Stimulated activated naive CD8-positive, alpha-beta T cell treated with anti-CD3 and anti-CD28 coated beads, Interleukin-15, amount 100 ng/mL, for 72 hours (primary cell): ENCODE measurements around the gene PCDHA1.

Source experiments
- ATAC-seq: fragments of 150-1000 bp; cut with Tn5 transposase; 2 replicates; pipeline ENCODE4 v1.10.0; 2021; ENCODE audit warnings: mild to moderate bottlenecking, moderate library complexity
- DNase-seq, 2 donors: peaks; one replicate each; pipeline ENCODE4 v3.0.0; 2021 to 2022
- H3K27ac Mint-ChIP-seq, 2 donors: one replicate each; pipeline ENCODE4 v1.8.0; 2022; ENCODE audit warnings: mild to moderate bottlenecking in 2 of 2, mixed read lengths in 2 of 2, moderate library complexity in 2 of 2
- H3K27me3 Mint-ChIP-seq: one replicate; pipeline ENCODE4 v1.8.0; 2022; ENCODE audit warnings: mixed read lengths
- H3K4me1 Mint-ChIP-seq: one replicate; pipeline ENCODE4 v1.8.0; 2022; ENCODE audit warnings: mild to moderate bottlenecking, mixed read lengths
- H3K4me3 Mint-ChIP-seq, 2 donors: one replicate each; pipeline ENCODE4 v1.8.0; 2022; ENCODE audit warnings: mild to moderate bottlenecking in 2 of 2, mixed read lengths in 2 of 2, moderate library complexity in 1 of 2
- H3K9me3 Mint-ChIP-seq, 2 donors: one replicate each; pipeline ENCODE4 v1.8.0; 2022; ENCODE audit warnings: mixed read lengths in 2 of 2

The PCDHA1 gene

GRCh38 chr5:141003031-141003430 lies 217.1 kb downstream of the PCDHA1 start:
- Mint-ChIP-seq H3K9me3 (no peaks in the 10 kb centered on the region), H3K27me3 (peaks cover 34% of the 10 kb centered on the region), H3K27ac (no peak overlapping the region), H3K4me1 (peaks cover 9% of the 10 kb centered on the region), H3K4me3 (no peak overlapping the region)
- no peak for ATAC-seq
- DNase-seq, result no peak

- H3K27ac Mint-ChIP-seq, result no peak overlapping the region
These were observed 218.1 kb downstream of the PCDHA1 start for GRCh38 chr5:141003791-141004611.

GRCh38 chr5:141007791-141008190 lies 221.9 kb downstream of the PCDHA1 start:
- Mint-ChIP-seq H3K9me3 (no peaks in the 10 kb centered on the region), H3K4me3 (no peak overlapping the region), H3K27ac (no peak overlapping the region), H3K27me3 (peaks cover 25% of the 10 kb centered on the region), H3K4me1 (no peaks in the 10 kb centered on the region)
- no peak for ATAC-seq
- no peak for DNase-seq

More at GRCh38 chr5:141003791-141004611, 218.1 kb downstream of the PCDHA1 start:
- ATAC-seq (no peak), DNase-seq (no peak)
- Mint-ChIP-seq H3K4me1 (peaks cover 9% of the 10 kb centered on the region), H3K4me3 (no peak overlapping the region), H3K27me3 (peaks cover 36% of the 10 kb centered on the region), H3K9me3 (no peaks in the 10 kb centered on the region)

GRCh38 chr5:141010047-141010793 lies 224.3 kb downstream of the PCDHA1 start:
- Mint-ChIP-seq H3K9me3 (no peaks in the 10 kb centered on the region), H3K4me1 (no peaks in the 10 kb centered on the region), H3K4me3 (no peak overlapping the region), H3K27ac (no peak overlapping the region), H3K27me3 (peaks cover 16% of the 10 kb centered on the region)
- DNase-seq, result no peak
- ATAC-seq, result no peak

GRCh38 chr5:141017943-141018342 lies 232.0 kb downstream of the PCDHA1 start:
- Mint-ChIP-seq H3K9me3 (no peaks in the 10 kb centered on the region), H3K4me1 (no peaks in the 10 kb centered on the region), H3K4me3 (no peak overlapping the region), H3K27me3 (no peaks in the 10 kb centered on the region), H3K27ac (no peak overlapping the region)
- ATAC-seq (no peak), DNase-seq (no peak)

GRCh38 chr5:141022384-141022783 lies 236.4 kb downstream of the PCDHA1 start:
- Mint-ChIP-seq H3K4me3 (no peak overlapping the region), H3K27ac (no peak overlapping the region), H3K9me3 (peaks cover 0 to 7% of the 10 kb centered on the region in 2 donors), H3K4me1 (no peaks in the 10 kb centered on the region), H3K27me3 (no peaks in the 10 kb centered on the region)
- no peak for DNase-seq
- no peak for ATAC-seq

- H3K9me3 Mint-ChIP-seq, result no peaks in the 10 kb centered on the region
- no peak for DNase-seq
- no peaks in the 10 kb centered on the region for H3K4me1 Mint-ChIP-seq
- no peaks in the 10 kb centered on the region for H3K27me3 Mint-ChIP-seq
- H3K27ac Mint-ChIP-seq, result no peak overlapping the region
- no peak for ATAC-seq
- no peak overlapping the region for H3K4me3 Mint-ChIP-seq
These were observed 245.1 kb downstream of the PCDHA1 start for GRCh38 chr5:141031006-141031405.

GRCh38 chr5:141032626-141033025 lies 246.7 kb downstream of the PCDHA1 start:
- Mint-ChIP-seq H3K9me3 (no peaks in the 10 kb centered on the region), H3K27me3 (no peaks in the 10 kb centered on the region), H3K27ac (no peak overlapping the region), H3K4me3 (no peak overlapping the region), H3K4me1 (no peaks in the 10 kb centered on the region)
- no peak for DNase-seq
- ATAC-seq, result no peak

- ATAC-seq (no peak), DNase-seq (no peak)
- Mint-ChIP-seq H3K4me1 (no peaks in the 10 kb centered on the region), H3K9me3 (no peaks in the 10 kb centered on the region), H3K27ac (no peak overlapping the region), H3K27me3 (peaks cover under 1% of the 10 kb centered on the region), H3K4me3 (no peak overlapping the region)
These were observed 253.1 kb downstream of the PCDHA1 start for GRCh38 chr5:141039061-141039460.

GRCh38 chr5:141039517-141039916 lies 253.6 kb downstream of the PCDHA1 start:
- H3K27ac Mint-ChIP-seq, result no peak overlapping the region
- H3K9me3 Mint-ChIP-seq, result peaks cover 0 to 3% of the 10 kb centered on the region in 2 donors
- ATAC-seq (no peak), DNase-seq (no peak)
- H3K27me3 Mint-ChIP-seq, result peaks cover 5% of the 10 kb centered on the region
- H3K4me1 Mint-ChIP-seq, result no peaks in the 10 kb centered on the region
- no peak overlapping the region for H3K4me3 Mint-ChIP-seq

- Mint-ChIP-seq H3K9me3 (peaks cover 0 to 4% of the 10 kb centered on the region in 2 donors), H3K27ac (no peak overlapping the region), H3K27me3 (peaks cover 7% of the 10 kb centered on the region), H3K4me3 (no peak overlapping the region), H3K4me1 (no peaks in the 10 kb centered on the region)
- ATAC-seq, result no peak
- no peak for DNase-seq
These were observed 254.3 kb downstream of the PCDHA1 start for GRCh38 chr5:141040093-141040770.

GRCh38 chr5:141040771-141041426 lies 255.0 kb downstream of the PCDHA1 start:
- Mint-ChIP-seq H3K4me1 (no peaks in the 10 kb centered on the region), H3K27me3 (peaks cover 7% of the 10 kb centered on the region), H3K27ac (no peak overlapping the region), H3K9me3 (peaks cover 0 to 4% of the 10 kb centered on the region in 2 donors), H3K4me3 (no peak overlapping the region)
- DNase-seq, result peak; percentile 67 to 78
- ATAC-seq, result peak; percentile 77

GRCh38 chr5:141041427-141041785 lies 255.5 kb downstream of the PCDHA1 start:
- Mint-ChIP-seq H3K4me3 (no peak overlapping the region), H3K4me1 (no peaks in the 10 kb centered on the region), H3K27ac (no peak overlapping the region), H3K27me3 (peaks cover 7% of the 10 kb centered on the region), H3K9me3 (peaks cover 0 to 4% of the 10 kb centered on the region in 2 donors)
- no peak for DNase-seq
- no peak for ATAC-seq

- peaks cover 0 to 4% of the 10 kb centered on the region in 2 donors for H3K9me3 Mint-ChIP-seq
- DNase-seq (no peak), ATAC-seq (no peak)
- no peak overlapping the region for H3K27ac Mint-ChIP-seq
- H3K4me3 Mint-ChIP-seq, result no peak overlapping the region
- no peaks in the 10 kb centered on the region for H3K4me1 Mint-ChIP-seq
- H3K27me3 Mint-ChIP-seq, result peaks cover 7% of the 10 kb centered on the region
These were observed 256.6 kb downstream of the PCDHA1 start for GRCh38 chr5:141042555-141042954.
